Activated naive CD4-positive, alpha-beta T cell treated with anti-CD3 and anti-CD28 coated beads for 36 hours (primary cell): ENCODE results near the gene PPP1R15A. TPM values are rescaled to one million over a fixed set of nuclear protein-coding genes. Genes with fewer than 3 reads are reported as not detected.
A peak's percentile ranks its signal among the peaks of the same experiment; 100 is the strongest.
"Not testable (repeated sequence)": the region's sequence is repeated elsewhere in the genome, so short reads cannot be mapped to it uniquely, and the experiment has no call there.

Experiments
- CTCF ChIA-PET: fragments of 350-600 bp; sonication (Branson Sonifier 250); formaldehyde crosslinking; loops from one replicate; lab custom pipeline; 2021; ENCODE audit warnings: antibody characterized with exemption; lab: Charles Lee
- DNase-seq: peaks from one replicate; pipeline ENCODE4 v3.0.0-alpha.2; 2020
- H3K27ac Mint-ChIP-seq: one replicate; pipeline ENCODE4 v1.8.0; 2021; ENCODE audit warnings: mild to moderate bottlenecking, mixed read lengths
- H3K27me3 Mint-ChIP-seq: one replicate; pipeline ENCODE4 v1.8.0; 2021; ENCODE audit warnings: low read depth, mixed read lengths
- H3K36me3 Mint-ChIP-seq: one replicate; pipeline ENCODE4 v1.8.0; 2021; ENCODE audit warnings: low read depth, mixed read lengths
- H3K4me1 Mint-ChIP-seq: one replicate; pipeline ENCODE4 v1.8.0; 2021; ENCODE audit warnings: low read depth, mixed read lengths
- H3K4me3 Mint-ChIP-seq: one replicate; pipeline ENCODE4 v1.8.0; 2021; ENCODE audit warnings: mild to moderate bottlenecking, moderate library complexity, mixed read lengths
- H3K9me3 Mint-ChIP-seq: one replicate; pipeline ENCODE4 v1.8.0; 2021; ENCODE audit warnings: mixed read lengths
- intact Hi-C: fragments of 100-400 bp; cut with micrococcal nuclease; formaldehyde crosslinking; loops from one replicate; pipeline ENCODE4 v1.15.1; 2023
- total RNA-seq, 2 experiments: library from RNA; stranded (reverse); gene quantifications; one replicate each; pipeline ENCODE4 v1.2.3, GENCODE V29; 2021

Gene PPP1R15A
- total RNA-seq, 2 experiments from 2014 or later, result 96.5 to 97.4 TPM

DNA sequence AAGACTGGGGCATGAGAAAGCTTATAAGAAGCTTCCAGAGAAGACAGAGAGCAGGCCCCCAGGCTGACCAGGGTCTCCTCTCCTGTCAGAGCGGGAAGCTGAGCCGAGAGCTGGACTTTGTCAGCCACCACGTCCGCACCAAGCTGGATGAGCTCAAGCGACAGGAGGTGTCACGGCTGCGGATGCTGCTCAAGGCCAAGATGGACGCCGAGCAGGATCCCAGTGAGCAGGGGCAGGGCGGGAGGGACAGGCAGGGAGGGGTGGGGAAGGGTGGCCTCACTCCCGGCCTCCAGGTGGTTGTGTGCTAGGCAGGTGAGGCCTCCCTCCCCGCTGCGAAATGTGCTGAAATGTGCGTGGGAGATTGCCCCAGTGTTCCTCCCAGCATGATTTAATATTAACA is 33.4 kb downstream of the PPP1R15A start:
- Mint-ChIP-seq H3K9me3 (no peaks in the 10 kb centered on the region), H3K27ac (no peak overlapping the region), H3K4me1 (peaks cover 16% of the 10 kb centered on the region), H3K4me3 (no peak overlapping the region), H3K36me3 (peaks cover 53% of the 10 kb centered on the region), H3K27me3 (no peaks in the 10 kb centered on the region)
- intact Hi-C loops, result no loop called here
- DNase-seq, result no peak
- CTCF ChIA-PET, result interaction anchor here (1.6 kb wide), 1 partner anchor 65 kb away, joined by 4 read pairs; no protein-coding TSS in a partner anchor

DNA sequence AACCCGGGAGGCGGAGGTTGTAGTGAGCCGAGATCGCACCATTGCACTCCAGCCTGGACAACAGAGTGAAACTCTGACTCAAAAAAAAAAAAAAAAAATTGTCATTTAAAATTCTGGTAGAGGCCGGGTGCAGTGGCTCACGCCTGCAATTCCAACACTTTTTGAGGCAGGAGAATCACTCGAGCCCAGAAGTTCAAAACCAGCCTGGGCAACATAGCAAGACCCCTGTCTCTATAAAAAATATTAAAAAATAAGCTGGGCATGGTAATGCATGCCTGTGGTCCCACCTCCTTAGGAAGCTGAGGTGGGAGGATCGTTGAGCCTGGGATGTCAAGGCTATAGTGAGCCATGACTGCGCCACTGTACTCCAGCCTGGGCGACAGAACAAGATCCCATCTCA is 34.1 kb downstream of the PPP1R15A start:
- no peaks in the 10 kb centered on the region for H3K27me3 Mint-ChIP-seq
- DNase-seq, result no peak
- no peaks in the 10 kb centered on the region for H3K9me3 Mint-ChIP-seq
- CTCF ChIA-PET, result no interaction called here
- peaks cover 52% of the 10 kb centered on the region for H3K36me3 Mint-ChIP-seq
- H3K4me1 Mint-ChIP-seq, result peaks cover 11% of the 10 kb centered on the region
- intact Hi-C loops, result no loop called here
- H3K4me3 Mint-ChIP-seq, result no peak overlapping the region
- no peak overlapping the region for H3K27ac Mint-ChIP-seq

DNA sequence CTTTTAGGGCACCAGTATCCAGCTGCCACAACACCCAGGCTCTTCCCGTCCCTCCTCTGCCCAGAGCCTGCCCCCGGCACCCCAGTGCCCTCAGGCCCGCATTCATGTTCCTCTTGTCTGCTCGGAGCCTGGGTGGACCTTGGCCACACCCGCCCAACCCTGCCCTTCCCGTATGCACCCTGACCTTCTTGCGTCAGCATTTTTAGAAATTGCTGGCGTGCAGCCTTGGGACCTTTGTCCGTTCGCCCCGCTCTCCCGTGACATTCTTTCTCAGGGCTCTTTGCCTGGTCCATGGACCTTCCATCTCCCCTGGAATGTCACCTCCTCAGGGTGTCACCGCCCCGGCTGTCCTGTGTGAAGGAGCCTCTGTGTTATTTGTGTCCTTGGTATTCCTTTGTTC is 35.5 kb downstream of the PPP1R15A start:
- intact Hi-C loops, result no loop called here
- Mint-ChIP-seq H3K9me3 (no peaks in the 10 kb centered on the region), H3K27me3 (no peaks in the 10 kb centered on the region), H3K36me3 (peaks cover 50% of the 10 kb centered on the region), H3K4me1 (peaks cover under 1% of the 10 kb centered on the region), H3K27ac (no peak overlapping the region), H3K4me3 (no peak overlapping the region)
- no peak for DNase-seq
- CTCF ChIA-PET, result no interaction called here

DNA sequence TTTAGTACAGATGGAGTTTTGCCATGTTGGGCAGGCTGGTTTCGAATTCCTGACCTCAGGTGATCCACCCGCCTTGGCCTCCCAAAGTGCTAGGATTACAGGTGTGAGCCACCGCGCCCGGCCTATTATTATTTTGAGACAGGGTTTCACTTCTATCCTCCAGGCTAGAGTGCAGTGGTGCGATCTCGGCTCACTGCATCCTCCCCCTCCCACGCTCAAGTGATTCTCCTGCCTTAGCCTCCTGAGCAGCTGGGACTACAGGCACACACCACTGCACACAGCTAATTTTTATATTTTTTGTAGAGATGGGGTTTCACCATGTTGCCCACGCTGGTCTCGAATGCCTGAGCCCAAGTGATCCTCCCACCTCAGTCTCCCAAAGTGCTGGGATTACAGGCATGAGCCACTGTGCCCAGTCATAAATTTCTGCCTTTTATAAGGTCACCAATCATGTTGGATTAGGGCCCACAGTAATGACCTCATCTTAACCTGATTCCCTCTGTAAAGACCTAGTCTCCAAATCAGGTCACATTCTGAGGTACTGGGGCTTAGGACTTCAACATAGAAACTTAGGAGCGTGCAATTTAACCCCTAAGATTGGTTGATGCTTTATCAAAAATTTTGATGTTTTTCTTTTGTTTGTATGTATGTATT is 37.3 kb downstream of the PPP1R15A start:
- intact Hi-C loops, CTCF ChIA-PET: not testable (repeated sequence)

DNA sequence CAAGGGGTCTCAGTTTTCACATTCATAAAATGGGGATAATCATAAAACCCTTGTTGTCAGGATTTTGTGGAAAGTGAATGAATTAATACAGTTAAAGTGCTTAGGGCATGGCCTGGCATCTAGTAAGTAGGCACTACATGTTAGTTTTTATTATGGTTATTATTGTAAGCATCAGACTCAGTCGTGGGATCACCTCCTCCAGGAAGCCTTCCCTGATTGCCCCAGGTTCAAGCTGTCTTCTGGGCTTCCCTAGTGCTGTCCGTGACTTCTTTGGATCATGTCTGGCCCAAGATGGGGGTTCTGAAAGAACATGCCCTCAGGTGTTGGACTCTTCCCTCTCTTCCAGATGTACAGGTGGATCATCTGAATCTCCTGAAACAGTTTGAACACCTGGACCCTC is 38.6 kb downstream of the PPP1R15A start:
- no peak for DNase-seq
- Mint-ChIP-seq H3K9me3 (no peaks in the 10 kb centered on the region), H3K4me1 (no peaks in the 10 kb centered on the region), H3K27ac (no peak overlapping the region), H3K27me3 (no peaks in the 10 kb centered on the region), H3K4me3 (no peak overlapping the region), H3K36me3 (peaks cover 50% of the 10 kb centered on the region)
- intact Hi-C loops, result no loop called here
- CTCF ChIA-PET, result no interaction called here

More for the DNA sequence above, 37.3 kb downstream of the PPP1R15A start:
- not testable (repeated sequence) for H3K4me3 Mint-ChIP-seq, H3K4me1 Mint-ChIP-seq, DNase-seq, H3K27ac Mint-ChIP-seq, H3K27me3 Mint-ChIP-seq, H3K9me3 Mint-ChIP-seq
- peaks cover 58% of the 10 kb centered on the region for H3K36me3 Mint-ChIP-seq

DNA sequence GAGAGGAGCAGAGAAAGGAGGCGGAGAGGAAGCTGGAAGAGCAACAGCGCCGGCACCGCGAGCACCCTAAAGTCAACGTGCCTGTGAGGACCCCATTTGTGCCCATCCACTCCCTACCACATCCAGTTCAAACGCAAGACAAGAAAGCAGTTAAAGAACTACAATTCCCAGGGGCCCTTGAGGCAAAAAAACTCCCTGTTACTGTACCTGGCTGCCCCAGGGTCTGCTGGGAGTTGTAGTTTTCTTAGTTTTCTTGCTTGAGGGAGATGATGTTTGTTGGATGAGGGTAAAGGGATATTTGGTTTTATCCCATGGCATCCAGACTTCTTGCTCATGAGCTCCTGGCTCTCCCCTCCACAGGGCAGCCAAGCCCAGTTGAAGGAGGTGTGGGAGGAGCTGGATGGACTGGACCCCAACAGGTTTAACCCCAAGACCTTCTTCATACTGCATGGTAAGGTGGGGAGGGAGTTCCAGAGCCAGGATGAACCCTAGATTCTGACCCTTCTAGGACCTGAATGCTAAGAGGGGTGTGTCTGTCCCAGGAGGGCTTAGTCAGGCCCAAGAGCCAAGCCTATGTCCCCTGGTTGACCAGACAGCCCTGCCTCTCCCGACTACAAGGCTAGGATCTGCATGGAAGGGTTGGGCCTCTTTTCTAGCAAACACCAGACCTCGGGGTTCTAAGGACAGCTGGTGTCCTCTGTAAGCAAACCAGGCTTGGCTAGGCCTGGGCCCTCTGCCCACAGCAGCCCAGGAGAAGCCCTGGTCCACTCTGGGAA is 41.1 kb downstream of the PPP1R15A start:
- no peaks in the 10 kb centered on the region for H3K9me3 Mint-ChIP-seq
- peak; percentile 41 for DNase-seq
- H3K4me3 Mint-ChIP-seq, result no peak overlapping the region
- intact Hi-C loops, result no loop called here
- H3K4me1 Mint-ChIP-seq, result no peaks in the 10 kb centered on the region
- no peaks in the 10 kb centered on the region for H3K27me3 Mint-ChIP-seq
- H3K27ac Mint-ChIP-seq, result no peak overlapping the region
- H3K36me3 Mint-ChIP-seq, result peaks cover 43% of the 10 kb centered on the region
- CTCF ChIA-PET, result no interaction called here

DNA sequence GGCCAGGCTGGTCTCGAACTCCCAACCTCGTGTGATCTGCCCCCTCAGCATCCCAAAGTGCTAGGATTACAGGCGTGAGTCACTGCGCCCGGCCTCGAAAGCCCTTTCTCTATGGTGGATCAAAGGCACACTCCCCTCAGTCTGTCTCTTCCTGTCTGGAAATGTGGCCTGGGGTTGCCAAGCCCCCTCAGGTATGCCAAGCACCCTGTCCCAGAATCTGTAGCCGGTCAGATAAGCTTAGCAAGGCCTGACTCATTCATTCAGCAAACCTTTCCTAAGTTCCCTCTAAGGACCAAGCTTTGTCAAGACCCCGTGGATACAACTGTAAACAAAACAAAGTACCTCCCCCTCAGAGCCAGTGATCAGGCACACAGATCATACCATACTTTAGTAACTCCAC is 42.0 kb downstream of the PPP1R15A start:
- intact Hi-C loops, result no loop called here
- H3K36me3 Mint-ChIP-seq, result peaks cover 47% of the 10 kb centered on the region
- no peaks in the 10 kb centered on the region for H3K27me3 Mint-ChIP-seq
- CTCF ChIA-PET, result interaction anchor here (0.6 kb wide), 2 partner anchors 27 to 99 kb away, joined by 3 to 4 read pairs; no protein-coding TSS in a partner anchor
- no peak overlapping the region for H3K27ac Mint-ChIP-seq
- no peaks in the 10 kb centered on the region for H3K9me3 Mint-ChIP-seq
- no peaks in the 10 kb centered on the region for H3K4me1 Mint-ChIP-seq
- no peak for DNase-seq
- H3K4me3 Mint-ChIP-seq, result no peak overlapping the region

DNA sequence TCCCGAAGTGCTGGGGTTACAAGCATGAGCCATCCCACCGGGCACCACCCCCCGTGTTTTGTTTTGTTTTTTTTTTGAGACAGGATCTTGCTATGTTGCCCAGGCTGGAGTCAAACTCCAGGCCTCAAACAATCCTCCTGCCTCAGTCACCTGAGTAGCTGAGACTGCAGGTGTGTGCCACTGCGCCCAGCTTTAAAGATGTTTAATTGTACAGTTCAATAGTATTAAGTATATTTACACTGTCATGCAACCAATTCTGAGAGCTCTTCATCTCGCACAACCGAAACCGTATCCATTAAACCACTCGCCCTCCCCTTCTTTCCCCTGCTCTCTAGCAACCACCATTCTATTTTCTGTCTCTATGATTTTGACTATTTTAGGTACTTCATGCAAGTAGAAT is 43.5 kb downstream of the PPP1R15A start:
- Mint-ChIP-seq H3K36me3 (peaks cover 43% of the 10 kb centered on the region), H3K4me1 (no peaks in the 10 kb centered on the region), H3K9me3 (no peaks in the 10 kb centered on the region), H3K4me3 (no peak overlapping the region), H3K27ac (no peak overlapping the region), H3K27me3 (no peaks in the 10 kb centered on the region)
- intact Hi-C loops, result no loop called here
- DNase-seq, result no peak
- CTCF ChIA-PET, result interaction anchor here (1.1 kb wide), 1 partner anchor 17 kb away, joined by 3 read pairs; no protein-coding TSS in a partner anchor

DNA sequence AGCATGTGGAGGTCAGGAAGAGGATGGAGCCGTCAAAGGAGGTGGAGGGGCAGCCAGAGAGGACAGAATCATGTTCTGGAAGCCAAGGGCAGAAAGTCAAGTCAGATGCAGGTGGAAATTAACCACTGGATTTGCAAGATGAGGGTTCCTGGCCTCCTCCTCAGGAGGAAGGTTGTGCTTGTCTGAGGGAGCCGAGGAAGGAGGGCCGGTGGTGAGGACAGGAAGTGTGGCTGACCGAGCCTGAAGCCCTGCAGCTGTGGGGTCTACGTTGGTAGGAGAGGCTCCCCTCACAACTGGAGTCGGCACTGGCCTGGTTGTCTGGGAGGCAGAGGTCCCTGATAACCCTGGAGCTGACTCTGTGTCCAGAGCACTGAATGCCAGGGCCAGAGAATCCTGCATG is 45.9 kb downstream of the PPP1R15A start:
- H3K4me3 Mint-ChIP-seq, result no peak overlapping the region
- no peaks in the 10 kb centered on the region for H3K4me1 Mint-ChIP-seq
- H3K27ac Mint-ChIP-seq, result no peak overlapping the region
- H3K36me3 Mint-ChIP-seq, result peaks cover 28% of the 10 kb centered on the region
- H3K9me3 Mint-ChIP-seq, result no peaks in the 10 kb centered on the region
- no peak for DNase-seq
- H3K27me3 Mint-ChIP-seq, result no peaks in the 10 kb centered on the region
- CTCF ChIA-PET, result interaction anchor here (1.1 kb wide), 1 partner anchor 76 kb away, joined by 3 read pairs; no protein-coding TSS in a partner anchor
- intact Hi-C loops, result no loop called here

DNA sequence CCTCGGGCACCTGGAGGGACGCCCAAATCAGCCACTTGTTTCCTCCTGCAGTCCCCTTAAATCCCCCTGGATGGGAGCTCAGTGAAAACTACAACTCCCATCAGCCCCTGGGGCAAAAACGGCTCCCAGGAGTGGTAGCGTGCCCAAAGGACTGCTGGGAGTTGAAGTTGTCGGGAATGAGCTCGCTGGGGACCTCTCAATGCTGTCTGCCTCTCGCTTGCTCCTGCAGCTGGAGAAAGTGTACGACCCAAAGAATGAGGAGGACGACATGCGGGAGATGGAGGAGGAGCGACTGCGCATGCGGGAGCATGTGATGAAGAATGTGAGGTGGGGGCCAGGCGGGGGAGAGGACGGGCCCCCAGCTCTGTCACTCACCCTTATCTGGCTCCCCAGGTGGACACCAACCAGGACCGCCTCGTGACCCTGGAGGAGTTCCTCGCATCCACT is 46.6 kb downstream of the PPP1R15A start:
- no peak overlapping the region for H3K27ac Mint-ChIP-seq
- intact Hi-C loops, result no loop called here
- H3K36me3 Mint-ChIP-seq, result peaks cover 23% of the 10 kb centered on the region
- no peaks in the 10 kb centered on the region for H3K9me3 Mint-ChIP-seq
- H3K4me1 Mint-ChIP-seq, result no peaks in the 10 kb centered on the region
- CTCF ChIA-PET, result interaction anchor here (1.1 kb wide), 1 partner anchor 76 kb away, joined by 3 read pairs; no protein-coding TSS in a partner anchor
- H3K4me3 Mint-ChIP-seq, result no peak overlapping the region
- H3K27me3 Mint-ChIP-seq, result no peaks in the 10 kb centered on the region
- DNase-seq, result peak; percentile 40

DNA sequence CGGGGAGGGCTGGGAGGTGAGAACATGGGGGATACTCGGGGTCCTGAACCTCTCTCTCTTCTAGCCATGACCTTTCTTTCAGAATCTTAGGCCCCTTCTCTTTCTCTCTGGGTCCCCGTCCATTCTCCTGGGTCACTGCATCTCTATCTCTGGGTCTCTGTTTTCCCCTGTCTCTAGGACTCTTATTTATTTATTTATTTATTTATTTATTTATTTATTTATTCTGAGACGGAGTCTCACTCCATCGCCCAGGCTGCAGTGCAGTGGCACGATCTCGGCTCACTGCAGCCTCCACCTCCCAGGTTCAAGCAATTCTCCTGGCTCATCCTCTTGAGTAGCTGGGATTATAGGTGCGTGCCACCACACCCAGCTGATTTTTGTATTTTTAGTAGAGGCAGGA is 47.0 kb downstream of the PPP1R15A start:
- intact Hi-C loops, H3K27ac Mint-ChIP-seq: not testable (repeated sequence)

DNA sequence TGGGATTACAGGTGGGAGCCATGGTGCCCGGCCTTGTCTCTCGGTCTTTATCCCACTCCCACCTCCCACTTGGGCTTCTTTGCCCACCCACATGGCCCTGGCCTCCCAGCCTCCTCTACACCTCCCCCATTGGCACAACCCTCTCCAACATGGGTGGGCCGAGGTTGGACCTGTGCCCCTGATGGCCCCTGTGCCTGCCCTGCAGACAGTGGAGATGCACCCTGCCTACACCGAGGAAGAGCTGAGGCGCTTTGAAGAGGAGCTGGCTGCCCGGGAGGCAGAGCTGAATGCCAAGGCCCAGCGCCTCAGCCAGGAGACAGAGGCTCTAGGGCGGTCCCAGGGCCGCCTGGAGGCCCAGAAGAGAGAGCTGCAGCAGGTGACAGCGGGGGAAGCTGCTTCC is 48.7 kb downstream of the PPP1R15A start:
- Mint-ChIP-seq H3K27ac (no peak overlapping the region), H3K9me3 (no peaks in the 10 kb centered on the region), H3K27me3 (no peaks in the 10 kb centered on the region), H3K4me1 (no peaks in the 10 kb centered on the region), H3K36me3 (peaks cover 14% of the 10 kb centered on the region), H3K4me3 (no peak overlapping the region)
- CTCF ChIA-PET, result no interaction called here
- no peak for DNase-seq
- intact Hi-C loops, result no loop called here

More for the DNA sequence above, 47.0 kb downstream of the PPP1R15A start:
- CTCF ChIA-PET, result interaction anchor here (1.1 kb wide), 1 partner anchor 77 kb away, joined by 3 read pairs; no protein-coding TSS in a partner anchor
- not testable (repeated sequence) for H3K27me3 Mint-ChIP-seq, DNase-seq, H3K4me3 Mint-ChIP-seq, H3K4me1 Mint-ChIP-seq, H3K9me3 Mint-ChIP-seq
- peaks cover 20% of the 10 kb centered on the region for H3K36me3 Mint-ChIP-seq
